ENCODE results near the gene FIGLA. TPM values are rescaled to one million over a fixed set of nuclear protein-coding genes. Genes with fewer than 3 reads are reported as not detected.

Gene FIGLA
- total RNA-seq, 1 experiment from 2014 or later = not detected

- POLR2A ChIA-PET (ENCODE audit: unreplicated experiment) = no interaction called here
- CTCF ChIA-PET = no interaction called here
- Histone ChIP-seq H3K9me2 (ENCODE audit: insufficient read depth) (no peaks in the 10 kb centered on the region), H4K20me1 (ENCODE audit: insufficient read depth) (no peaks in the 10 kb centered on the region), H3K4me2 (no peak overlapping the region), H3K36me3 (ENCODE audit: low read depth) (no peaks in the 10 kb centered on the region), H2AFZ (no peak overlapping the region), H3K27me3 (ENCODE audit: insufficient read depth, low read depth) (peaks cover 57% of the 10 kb centered on the region), H3K9me3 (ENCODE audit: insufficient read depth, low read depth) (no peaks in the 10 kb centered on the region), H3K27ac (no peak overlapping the region), H3K4me1 (replicated peaks; ENCODE audit: insufficient read depth) (no peaks in the 10 kb centered on the region), H3F3A (ENCODE audit: insufficient read depth, low read depth) (no peaks in the 10 kb centered on the region), H3K4me3 (no peak overlapping the region), H3K79me2 (ENCODE audit: low read depth) (no peaks in the 10 kb centered on the region)
- no TSS peak for BruUV-seq (replicated peaks)
- TF ChIP-seq EZH2 (IDR thresholded peaks at IDR 0.05; ENCODE audit: low read depth) (no peak), CTCF (conservative IDR thresholded peaks at IDR 0.05) (no peak)
- intact Hi-C loops (cut with micrococcal nuclease; ENCODE audit: unreplicated experiment) = no loop called here
- DNase-seq = no peak
Observed at GRCh38 chr2:70751881-70752280, 38.6 kb downstream of the FIGLA start.

- no peaks in the 10 kb centered on the region for H3F3A ChIP-seq (ENCODE audit: insufficient read depth, low read depth)
- no peak overlapping the region for H3K4me2 ChIP-seq
- no peak overlapping the region for H2AFZ ChIP-seq
- intact Hi-C loops (cut with micrococcal nuclease; ENCODE audit: unreplicated experiment) = no loop called here
- TF ChIP-seq EZH2 (IDR thresholded peaks at IDR 0.05; ENCODE audit: low read depth) (no peak), CTCF (conservative IDR thresholded peaks at IDR 0.05) (no peak)
- no peaks in the 10 kb centered on the region for H3K9me2 ChIP-seq (ENCODE audit: insufficient read depth)
- H3K4me3 ChIP-seq = no peak overlapping the region
- ChIA-PET CTCF (no interaction called here), POLR2A (ENCODE audit: unreplicated experiment) (no interaction called here)
- H3K79me2 ChIP-seq (ENCODE audit: low read depth) = no peaks in the 10 kb centered on the region
- no peaks in the 10 kb centered on the region for H3K9me3 ChIP-seq (ENCODE audit: insufficient read depth, low read depth)
- BruUV-seq (replicated peaks) = no TSS peak
- no peaks in the 10 kb centered on the region for H4K20me1 ChIP-seq (ENCODE audit: insufficient read depth)
- no peak for DNase-seq
- H3K36me3 ChIP-seq (ENCODE audit: low read depth) = no peaks in the 10 kb centered on the region
- no peaks in the 10 kb centered on the region for H3K4me1 ChIP-seq (replicated peaks; ENCODE audit: insufficient read depth)
- peaks cover 50% of the 10 kb centered on the region for H3K27me3 ChIP-seq (ENCODE audit: insufficient read depth, low read depth)
- H3K27ac ChIP-seq = no peak overlapping the region
Observed at GRCh38 chr2:70750320-70750719, 40.1 kb downstream of the FIGLA start.

- POLR2A ChIA-PET (ENCODE audit: unreplicated experiment) = no interaction called here
- BruUV-seq (replicated peaks) = no TSS peak
- Histone ChIP-seq H3K27me3 (ENCODE audit: insufficient read depth, low read depth) (peaks cover 35% of the 10 kb centered on the region), H3K36me3 (ENCODE audit: low read depth) (no peaks in the 10 kb centered on the region), H3K9me3 (ENCODE audit: insufficient read depth, low read depth) (no peaks in the 10 kb centered on the region), H3K79me2 (ENCODE audit: low read depth) (no peaks in the 10 kb centered on the region), H3K27ac (no peak overlapping the region), H2AFZ (no peak overlapping the region), H3F3A (ENCODE audit: insufficient read depth, low read depth) (no peaks in the 10 kb centered on the region), H3K4me1 (replicated peaks; ENCODE audit: insufficient read depth) (no peaks in the 10 kb centered on the region), H3K9me2 (ENCODE audit: insufficient read depth) (no peaks in the 10 kb centered on the region), H4K20me1 (ENCODE audit: insufficient read depth) (no peaks in the 10 kb centered on the region), H3K4me3 (no peak overlapping the region), H3K4me2 (no peak overlapping the region)
- DNase-seq = no peak
- CTCF ChIA-PET = no interaction called here
- no peak for TF ChIP-seq EZH2 (IDR thresholded peaks at IDR 0.05; ENCODE audit: low read depth)
- no peak for TF ChIP-seq CTCF (conservative IDR thresholded peaks at IDR 0.05)
- intact Hi-C loops (cut with micrococcal nuclease; ENCODE audit: unreplicated experiment) = no loop called here
Observed at GRCh38 chr2:70748002-70748784, 42.2 kb downstream of the FIGLA start.
